Mesodermal cell (in vitro differentiated cells): Measurements from ENCODE around the gene LIN7A.
"Not testable (repeated sequence)": the region's sequence is repeated elsewhere in the genome, so short reads cannot be mapped to it uniquely, and the experiment has no call there.

Source experiments
- H3K27ac ChIP-seq: 2 replicates; pipeline ENCODE4 v1.7.0; 2013; ENCODE audit warnings: mild to moderate bottlenecking, low read depth, low read length, moderate library complexity; ENCODE audit not compliant: severe bottlenecking
- H3K36me3 ChIP-seq: 2 replicates; pipeline ENCODE4 v1.7.1; 2013; ENCODE audit warnings: mild to moderate bottlenecking, low read length, moderate library complexity; ENCODE audit not compliant: control insufficient read depth, insufficient read depth
- H3K4me1 ChIP-seq: one replicate; pipeline ENCODE4 v1.7.1; 2013; ENCODE audit warnings: mild to moderate bottlenecking, low read length; ENCODE audit not compliant: insufficient read depth, control insufficient read depth, poor library complexity, severe bottlenecking
- H3K4me3 ChIP-seq: 2 replicates; pipeline ENCODE4 v1.7.0; 2013; ENCODE audit warnings: low read length, control low read depth, mild to moderate bottlenecking; ENCODE audit not compliant: insufficient read depth, poor library complexity, severe bottlenecking; ENCODE audit errors: extremely low read depth
- H3K9me3 ChIP-seq: 2 replicates; pipeline ENCODE4 v1.7.1; 2013; ENCODE audit warnings: mild to moderate bottlenecking, low read length, moderate library complexity; ENCODE audit not compliant: control insufficient read depth
- WGBS, 2 experiments: methylation state at CpG; one replicate each; pipeline ENCODE4 v1.1.5; 2013; ENCODE audit warnings: missing lambda C conversion rate in 2 of 2; ENCODE audit not compliant: insufficient coverage in 2 of 2; 5-methylcytosine and 5-hydroxymethylcytosine counted together

Gene LIN7A

GRCh38 chr12:80810874-80811273, 126.9 kb downstream of the LIN7A start:
- no CpG with 5 or more reads among the region's 1 CpG for WGBS, 2 experiments
- H3K4me1 ChIP-seq: no peaks in the 10 kb centered on the region
- H3K27ac ChIP-seq: no peak overlapping the region
- no peak overlapping the region for H3K4me3 ChIP-seq
- H3K9me3 ChIP-seq: no peaks in the 10 kb centered on the region
- no peaks in the 10 kb centered on the region for H3K36me3 ChIP-seq

- Histone ChIP-seq H3K9me3 (no peaks in the 10 kb centered on the region), H3K4me3 (no peak overlapping the region), H3K36me3 (no peaks in the 10 kb centered on the region), H3K4me1 (no peaks in the 10 kb centered on the region), H3K27ac (no peak overlapping the region)
- 80 to 93% methylated on average over 3 to 4 of the region's 4 CpGs for WGBS, 2 experiments
These were observed 130.0 kb downstream of the LIN7A start for GRCh38 chr12:80807640-80808288.

GRCh38 chr12:80805106-80805505, 132.6 kb downstream of the LIN7A start:
- no peaks in the 10 kb centered on the region for H3K9me3 ChIP-seq
- 65 to 67% methylated on average over 2 to 4 of the region's 4 CpGs for WGBS, 2 experiments
- H3K27ac ChIP-seq: no peak overlapping the region
- no peak overlapping the region for H3K4me3 ChIP-seq
- H3K36me3 ChIP-seq: no peaks in the 10 kb centered on the region
- no peaks in the 10 kb centered on the region for H3K4me1 ChIP-seq

GRCh38 chr12:80802652-80803400, 134.9 kb downstream of the LIN7A start:
- Histone ChIP-seq H3K27ac (no peak overlapping the region), H3K36me3 (no peaks in the 10 kb centered on the region), H3K4me1 (no peaks in the 10 kb centered on the region), H3K9me3 (no peaks in the 10 kb centered on the region), H3K4me3 (no peak overlapping the region)
- 75 to 100% methylated on average over 1 to 2 of the region's 3 CpGs for WGBS, 2 experiments

- Histone ChIP-seq H3K9me3 (no peaks in the 10 kb centered on the region), H3K4me3 (no peak overlapping the region), H3K36me3 (no peaks in the 10 kb centered on the region), H3K4me1 (no peaks in the 10 kb centered on the region), H3K27ac (no peak overlapping the region)
- 92 to 93% methylated on average over 3 of the region's 4 CpGs for WGBS, 2 experiments
These were observed 139.5 kb downstream of the LIN7A start for GRCh38 chr12:80798281-80798680.

GRCh38 chr12:80794551-80794950, 143.2 kb downstream of the LIN7A start:
- no peaks in the 10 kb centered on the region for H3K4me1 ChIP-seq
- H3K9me3 ChIP-seq: no peaks in the 10 kb centered on the region
- no peak overlapping the region for H3K4me3 ChIP-seq
- H3K36me3 ChIP-seq: no peaks in the 10 kb centered on the region
- WGBS, 2 experiments: 100% methylated on average over 1 of the region's 1 CpG; no CpG with 5 or more reads in 1 of the 2 experiments
- H3K27ac ChIP-seq: no peak overlapping the region

GRCh38 chr12:80792861-80793260, 144.9 kb downstream of the LIN7A start:
- H3K36me3 ChIP-seq: no peaks in the 10 kb centered on the region
- H3K9me3 ChIP-seq: no peaks in the 10 kb centered on the region
- H3K27ac ChIP-seq: no peak overlapping the region
- no peak overlapping the region for H3K4me3 ChIP-seq
- H3K4me1 ChIP-seq: no peaks in the 10 kb centered on the region

- Histone ChIP-seq H3K9me3 (no peaks in the 10 kb centered on the region), H3K36me3 (no peaks in the 10 kb centered on the region), H3K4me1 (no peaks in the 10 kb centered on the region), H3K27ac (no peak overlapping the region), H3K4me3 (no peak overlapping the region)
These were observed 145.9 kb downstream of the LIN7A start for GRCh38 chr12:80791863-80792262.

- not testable (repeated sequence) for H3K36me3 ChIP-seq, H3K4me3 ChIP-seq, H3K9me3 ChIP-seq, H3K27ac ChIP-seq, H3K4me1 ChIP-seq
- 40 to 94% methylated on average over 1 to 9 of the region's 10 CpGs for WGBS, 2 experiments
These were observed 149.3 kb downstream of the LIN7A start for GRCh38 chr12:80788407-80788806.

- WGBS, 2 experiments: 61 to 78% methylated on average over 3 to 4 of the region's 5 CpGs
- not testable (repeated sequence) for H3K4me3 ChIP-seq, H3K36me3 ChIP-seq, H3K9me3 ChIP-seq, H3K27ac ChIP-seq, H3K4me1 ChIP-seq
These were observed 154.7 kb downstream of the LIN7A start for GRCh38 chr12:80782963-80783470.

GRCh38 chr12:80781313-80781712, 156.4 kb downstream of the LIN7A start:
- no peak overlapping the region for H3K4me3 ChIP-seq
- peaks cover 7% of the 10 kb centered on the region for H3K9me3 ChIP-seq
- no peak overlapping the region for H3K27ac ChIP-seq
- WGBS, 2 experiments: 50% methylated on average over 1 of the region's 1 CpG; no CpG with 5 or more reads in 1 of the 2 experiments
- no peaks in the 10 kb centered on the region for H3K36me3 ChIP-seq
- H3K4me1 ChIP-seq: no peaks in the 10 kb centered on the region
